HG02588 (cell line): ENCODE measurements around the gene PRKCE.
"Not testable (repeated sequence)": the region's sequence is repeated elsewhere in the genome, so short reads cannot be mapped to it uniquely, and the experiment has no call there.

Experiments used
- ATAC-seq: cut with Tn5 transposase; IDR thresholded peaks from one replicate; pipeline ENCODE4 v1.9.1; 2021; ENCODE audit warnings: mild to moderate bottlenecking, moderate library complexity; ENCODE audit not compliant: unreplicated experiment

Gene PRKCE

DNA sequence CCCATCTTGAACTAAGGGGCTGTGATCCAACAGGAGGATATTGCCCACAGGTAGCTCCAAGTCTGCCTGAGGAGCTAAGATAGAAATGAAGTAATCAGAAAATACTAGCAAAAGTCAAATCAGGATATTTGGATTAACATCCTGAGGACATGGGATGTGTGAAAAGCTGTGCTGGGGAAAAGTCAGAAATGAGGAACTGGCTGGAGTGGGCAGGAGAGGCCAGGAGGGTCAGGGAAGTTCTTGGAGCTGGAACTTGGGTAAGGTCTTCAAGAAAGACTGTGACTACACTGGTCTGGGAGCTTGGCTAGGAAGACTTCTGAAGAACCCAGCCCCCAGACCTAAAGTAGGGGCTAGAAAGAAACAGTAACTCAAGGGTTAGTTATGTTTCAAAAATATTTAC is 250.9 kb downstream of the PRKCE start:
- ATAC-seq, result no peak

DNA sequence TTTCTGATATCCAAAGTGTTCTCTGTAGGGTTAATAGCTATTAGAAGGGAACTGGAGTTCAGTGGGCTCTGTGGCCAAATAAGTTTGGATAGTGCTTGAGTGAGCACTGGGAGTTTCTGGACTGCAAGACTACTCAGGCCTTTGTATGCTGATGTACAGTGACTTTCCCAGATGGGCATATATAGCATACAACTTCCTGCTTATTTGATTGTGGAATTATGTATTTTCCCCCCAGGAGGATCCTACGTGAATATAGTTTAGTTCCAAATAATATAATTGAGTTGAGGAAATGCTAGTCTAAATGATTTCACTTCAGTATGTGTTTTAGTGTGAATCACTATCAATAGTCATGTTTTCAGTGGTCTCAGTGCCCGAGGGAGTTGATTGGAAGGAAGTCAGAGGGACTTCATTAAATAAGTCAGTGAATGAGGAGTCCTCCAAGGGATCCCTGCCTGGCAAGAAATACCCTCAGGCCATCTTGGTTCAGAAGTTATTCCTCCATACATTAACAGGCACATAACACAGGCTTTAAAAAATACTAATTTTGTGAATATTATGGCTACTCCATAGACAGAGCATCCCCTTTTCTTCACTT is 251.4 kb downstream of the PRKCE start:
- no peak for ATAC-seq

DNA sequence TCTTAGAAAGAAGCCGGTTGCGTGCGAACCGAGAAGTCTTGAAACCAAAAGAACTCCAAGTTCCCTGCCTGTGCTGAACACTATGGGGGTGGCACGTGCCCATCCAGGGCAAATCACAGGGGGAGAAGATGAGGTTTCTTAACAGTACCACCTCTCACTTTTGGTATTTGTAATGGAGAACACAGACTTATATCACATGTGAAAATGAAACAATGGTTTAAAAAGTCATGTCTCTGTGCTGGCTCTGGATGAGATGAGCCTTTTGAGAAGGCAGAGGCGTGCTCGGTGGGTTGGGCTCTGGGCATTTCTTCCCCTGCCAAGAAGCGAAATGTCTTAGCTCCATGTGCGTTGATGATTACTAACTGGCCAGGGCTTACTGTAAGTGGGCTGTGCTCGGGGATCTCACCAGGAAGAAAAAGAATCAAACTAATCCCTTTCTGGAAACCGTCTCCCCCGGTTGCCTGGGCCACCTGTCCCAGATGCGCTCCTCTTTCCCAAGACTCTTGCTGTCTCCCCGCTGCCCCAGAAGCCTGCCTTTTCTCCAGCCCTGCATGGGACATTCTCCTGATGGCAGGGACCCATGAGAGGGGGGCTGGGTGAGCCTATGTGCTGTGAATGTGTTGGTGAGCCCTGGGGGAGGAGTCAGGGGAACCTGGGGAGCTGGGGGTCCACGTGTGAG is 252.9 kb downstream of the PRKCE start:
- ATAC-seq, result peak; percentile 59

DNA sequence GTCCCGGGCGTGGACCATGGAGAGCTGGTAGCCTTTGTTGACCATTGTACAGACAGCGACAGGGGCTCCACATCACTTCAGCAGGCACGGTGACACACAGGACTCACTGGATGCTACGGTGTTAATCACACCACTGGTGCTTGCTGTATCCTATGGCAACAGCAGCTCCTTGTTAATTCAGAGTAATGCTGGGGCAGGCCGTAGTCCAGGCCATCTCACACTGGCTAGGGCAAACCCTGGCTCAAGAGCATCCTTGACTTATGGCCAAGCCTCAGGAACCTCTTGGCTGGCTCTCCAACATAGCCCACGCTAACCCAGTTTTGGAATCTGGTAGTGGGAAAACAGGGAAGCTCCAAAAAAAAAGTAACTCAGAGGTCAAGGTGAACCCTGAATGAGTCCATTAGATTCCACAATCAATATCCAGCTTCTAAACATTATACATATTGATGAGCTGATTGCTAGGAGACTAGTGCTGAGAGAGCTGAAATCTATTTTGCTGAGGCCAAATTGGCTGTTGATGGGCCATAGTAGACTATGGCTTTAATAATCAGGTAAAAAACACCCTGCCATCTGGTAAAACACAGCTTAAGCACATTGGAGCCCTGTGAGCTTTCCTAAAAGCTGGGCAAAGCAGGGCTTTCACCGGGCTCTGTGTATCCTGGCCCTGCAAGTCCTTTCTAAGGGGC is 253.6 kb downstream of the PRKCE start:
- ATAC-seq, result no peak

DNA sequence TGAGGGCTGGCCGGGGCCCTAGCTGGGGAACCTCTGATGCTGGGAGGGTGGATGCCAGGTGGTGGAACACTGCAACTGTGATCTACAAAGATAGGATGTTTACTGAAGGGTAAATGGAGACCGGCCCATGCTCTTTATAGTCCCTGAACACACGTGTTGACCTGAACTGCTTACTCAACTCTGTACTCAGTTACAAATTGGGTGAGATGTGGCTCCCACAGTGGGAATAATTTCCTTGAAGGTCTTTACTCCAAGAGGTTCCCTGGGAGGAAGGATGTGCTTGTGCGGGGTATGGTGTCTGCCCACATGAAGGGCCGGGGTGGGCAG is 254.1 kb downstream of the PRKCE start:
- no peak for ATAC-seq

DNA sequence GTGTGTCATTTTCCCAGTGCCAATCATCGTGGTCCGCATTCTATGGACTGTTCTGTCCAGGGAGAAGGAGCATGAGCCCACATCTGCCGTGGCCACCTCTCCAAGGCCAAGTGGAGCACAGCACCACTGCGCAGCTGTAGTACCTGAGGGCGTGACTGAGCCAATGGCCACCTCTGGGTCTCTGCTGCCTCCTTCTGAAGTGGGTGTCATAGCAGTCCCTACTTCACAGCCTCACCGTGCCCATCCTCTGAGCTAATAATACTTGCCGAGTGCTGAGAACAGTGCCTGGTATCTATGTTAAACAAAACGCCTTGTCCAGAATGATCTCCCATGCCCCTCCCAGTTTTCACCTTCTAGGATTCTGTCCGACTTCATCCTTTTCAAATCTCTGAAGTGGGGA is 256.1 kb downstream of the PRKCE start:
- no peak for ATAC-seq

DNA sequence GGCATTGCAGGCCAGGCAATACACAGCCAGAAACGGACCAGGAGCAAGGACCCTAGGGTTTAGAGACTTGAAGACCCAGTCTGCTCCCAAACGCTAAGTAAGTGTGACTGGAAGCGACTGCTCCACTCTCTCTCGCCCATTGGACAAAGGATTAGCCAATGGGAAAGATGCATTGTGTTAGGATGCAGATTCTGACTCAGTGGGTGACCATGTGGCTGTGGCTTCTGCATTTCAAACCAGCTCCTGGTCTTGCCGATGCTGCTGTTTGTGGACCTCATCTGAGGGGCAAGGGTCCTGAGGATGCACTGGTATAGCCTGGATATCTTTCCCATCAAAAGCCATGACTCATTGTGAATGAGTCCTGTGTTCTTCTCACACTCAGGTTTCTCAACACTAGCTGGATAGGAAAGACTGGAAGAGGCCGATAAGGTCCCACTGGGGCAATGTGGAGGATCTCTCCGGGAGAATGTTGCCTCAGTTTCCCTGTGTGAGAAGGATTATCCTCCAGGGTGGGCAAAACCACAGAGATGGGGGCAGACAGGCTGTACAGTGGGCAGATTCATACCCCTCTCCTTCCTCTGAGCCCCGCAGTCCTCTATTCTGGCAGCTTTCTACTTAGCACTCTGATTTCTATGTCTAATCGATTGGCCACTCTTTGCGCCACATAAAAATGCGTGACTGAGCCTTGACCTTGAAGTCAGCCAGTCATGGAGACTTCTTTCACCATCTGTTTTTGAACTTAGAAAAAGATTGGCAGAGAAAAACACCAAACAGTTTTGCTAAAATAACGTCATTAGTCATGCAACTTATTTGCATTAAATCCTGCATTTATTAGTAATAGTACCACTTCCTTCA is 257.1 kb downstream of the PRKCE start:
- ATAC-seq, result no peak

DNA sequence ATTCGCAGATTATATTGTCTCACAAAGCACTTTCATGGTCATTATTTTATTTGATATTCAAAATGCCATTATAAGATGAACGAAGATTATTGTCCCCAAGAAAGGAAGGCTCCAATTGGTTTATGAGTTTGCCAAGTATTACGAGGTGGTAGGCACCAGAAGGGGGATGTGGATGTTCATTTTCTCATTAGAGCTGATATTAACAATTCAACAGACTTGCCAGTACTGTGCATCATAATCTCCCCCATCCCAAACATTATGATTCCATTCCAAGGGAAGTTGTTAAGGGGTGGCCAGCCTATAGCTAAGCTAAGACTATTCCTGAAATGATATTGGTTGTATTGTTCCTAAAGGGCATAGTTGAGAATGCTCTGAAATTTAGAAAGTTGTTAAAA is 257.7 kb downstream of the PRKCE start:
- no peak for ATAC-seq

DNA sequence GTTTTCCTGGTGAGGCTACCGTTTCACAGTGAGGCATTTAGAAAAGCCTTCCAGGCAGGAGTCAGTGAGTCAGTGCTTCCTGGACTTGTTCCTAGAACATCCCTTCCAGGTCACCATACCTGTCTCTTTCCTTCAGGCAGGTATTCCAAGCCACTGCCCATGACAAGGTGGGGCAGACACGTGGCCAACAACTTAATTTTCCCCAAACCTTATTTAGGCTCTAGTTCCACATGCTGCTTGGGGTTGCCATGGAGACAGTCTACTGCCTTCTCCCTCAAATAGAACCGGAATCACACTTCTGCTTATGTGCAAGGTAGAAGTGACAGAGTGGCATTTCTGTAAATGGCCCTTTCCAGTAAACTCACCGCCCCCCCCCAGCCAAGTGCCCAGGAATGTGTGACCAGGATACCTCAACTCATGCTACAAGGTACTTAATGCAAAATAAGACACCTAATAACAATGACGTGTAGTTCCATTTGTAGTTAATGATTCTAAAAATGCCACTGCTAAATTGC is 258.3 kb downstream of the PRKCE start:
- peak; percentile 53 for ATAC-seq

DNA sequence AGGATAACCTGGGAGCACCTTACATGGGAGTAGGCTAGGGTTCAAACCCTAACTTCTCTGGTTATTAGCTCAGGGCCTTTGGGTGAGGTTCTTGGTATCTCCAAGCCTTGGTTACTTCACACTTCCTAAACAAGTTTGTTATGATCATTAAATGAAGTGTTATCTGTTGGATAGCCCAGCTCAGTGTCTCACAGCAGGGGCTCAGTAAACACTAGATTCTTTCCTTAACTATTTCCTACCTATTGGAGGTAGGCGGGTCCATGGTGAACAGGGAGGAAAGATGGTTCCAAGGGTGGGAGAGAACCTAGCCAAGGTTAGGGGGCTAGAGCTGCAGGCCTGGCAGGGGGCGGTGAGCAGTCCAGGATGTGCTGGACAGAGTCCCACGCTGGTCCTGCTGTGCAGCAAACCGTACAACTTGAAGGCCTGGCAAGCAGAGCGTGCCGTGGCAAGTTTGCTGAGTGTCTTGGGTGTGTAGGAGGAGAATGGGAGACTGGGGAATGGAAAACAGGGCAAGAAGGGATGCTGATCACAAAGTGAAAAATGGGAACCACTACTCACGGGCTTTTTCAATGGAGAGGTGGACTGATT is 259.1 kb downstream of the PRKCE start:
- ATAC-seq, result no peak

DNA sequence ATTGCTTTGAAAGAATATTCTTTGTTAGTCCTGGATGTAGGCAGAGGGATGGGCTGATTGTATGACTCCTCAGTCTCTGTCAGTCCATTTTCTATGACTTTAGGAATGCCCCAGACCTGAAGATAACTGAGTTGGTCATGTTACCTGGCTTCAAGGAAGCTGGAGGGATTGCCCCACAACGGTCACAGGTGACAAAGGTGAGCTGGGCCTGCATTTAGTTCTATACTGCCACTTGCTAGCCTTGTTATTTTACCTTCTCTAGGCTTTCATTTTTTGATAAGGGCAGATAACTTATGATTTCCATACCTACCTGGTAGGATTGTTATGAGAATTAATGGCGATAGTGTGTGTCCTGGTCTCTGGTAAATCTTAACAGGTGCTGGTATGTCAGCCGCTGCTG is 260.1 kb downstream of the PRKCE start:
- no peak for ATAC-seq

DNA sequence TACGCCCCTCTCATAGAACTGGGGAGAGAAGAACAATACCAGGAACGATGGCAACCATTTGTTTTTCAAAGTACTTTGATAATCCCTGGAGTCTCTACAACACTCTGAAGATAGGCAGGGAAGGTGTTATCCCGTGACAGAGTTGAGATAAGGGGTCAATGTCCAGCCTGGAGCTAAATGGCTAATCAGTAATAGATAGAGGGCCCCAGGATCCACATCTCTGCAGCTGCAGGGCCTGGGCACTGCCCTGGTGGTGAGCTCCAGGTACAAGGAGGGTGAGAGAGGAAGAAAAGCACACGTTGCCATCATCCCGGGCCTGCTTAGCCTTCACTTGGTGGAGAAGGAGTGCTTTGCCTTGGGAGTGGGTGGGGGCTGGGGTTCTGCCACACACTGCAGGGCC is 260.6 kb downstream of the PRKCE start:
- no peak for ATAC-seq

DNA sequence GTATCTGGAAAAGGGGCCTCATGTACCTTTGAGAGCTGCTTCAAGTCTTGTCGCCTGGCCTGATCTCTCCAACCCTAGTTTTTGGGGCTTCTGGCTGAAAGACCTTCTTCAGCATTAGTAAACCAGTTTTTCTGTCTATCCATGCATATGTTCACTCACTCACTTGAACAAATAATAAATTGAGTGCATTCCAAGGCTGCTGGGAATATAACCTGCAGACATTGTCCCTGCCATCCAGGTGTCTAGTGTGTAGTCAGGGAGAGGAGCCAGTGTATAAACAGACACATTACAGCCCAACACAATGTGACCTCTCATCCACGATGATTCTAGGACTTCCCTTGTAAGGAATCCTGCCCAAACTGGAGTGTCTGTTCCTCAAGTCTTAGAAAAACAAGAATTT is 262.1 kb downstream of the PRKCE start:
- ATAC-seq, result no peak

DNA sequence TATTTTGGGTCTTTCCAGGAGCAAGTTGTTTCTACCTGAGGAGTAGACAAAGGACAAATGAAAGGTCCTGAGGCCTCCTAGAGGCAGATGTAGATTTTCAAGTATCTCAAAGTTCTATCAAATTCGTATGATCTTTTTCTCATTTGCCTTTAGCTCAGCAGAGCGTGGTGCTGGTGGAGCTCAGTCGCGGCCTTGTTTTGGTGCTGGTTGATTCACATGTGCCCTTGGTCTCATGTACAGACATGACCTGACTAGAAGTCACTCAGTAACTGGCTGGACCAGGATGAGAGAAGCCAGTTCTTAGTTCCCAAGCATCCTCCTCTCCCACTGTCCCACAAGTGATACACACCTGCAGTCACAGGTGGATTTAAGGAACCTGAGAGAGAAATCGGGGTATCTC is 264.0 kb downstream of the PRKCE start:
- no peak for ATAC-seq

DNA sequence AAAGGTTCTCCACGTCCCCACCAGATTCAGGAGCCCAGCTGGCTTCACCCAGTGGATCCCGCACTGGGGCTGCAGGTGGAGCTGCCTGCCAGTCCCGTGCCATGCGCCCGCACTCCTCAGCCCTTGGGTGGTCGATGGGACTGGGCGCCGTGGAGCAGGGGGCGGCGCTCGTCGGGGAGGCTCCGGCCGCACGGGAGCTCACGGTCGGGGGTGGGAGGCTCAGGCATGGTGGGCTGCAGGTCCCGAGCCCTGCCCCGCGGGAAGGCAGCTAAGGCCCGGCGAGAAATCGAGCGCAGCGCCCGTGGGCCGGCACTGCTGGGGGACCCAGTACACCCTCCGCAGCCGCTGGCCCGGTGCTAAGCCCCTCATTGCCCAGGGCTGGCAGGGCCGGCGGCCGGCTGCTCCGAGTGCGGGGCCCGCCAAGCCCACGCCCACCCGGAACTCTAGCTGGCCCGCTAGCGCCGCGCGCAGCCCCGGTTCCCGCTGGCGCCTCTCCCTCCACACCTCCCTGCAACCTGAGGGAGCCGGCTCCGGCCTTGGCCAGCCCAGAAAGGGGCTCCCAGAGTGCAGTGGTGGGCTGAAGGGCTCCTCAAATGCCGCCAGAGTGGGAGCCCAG is 266.2 kb downstream of the PRKCE start:
- ATAC-seq, result not testable (repeated sequence)

DNA sequence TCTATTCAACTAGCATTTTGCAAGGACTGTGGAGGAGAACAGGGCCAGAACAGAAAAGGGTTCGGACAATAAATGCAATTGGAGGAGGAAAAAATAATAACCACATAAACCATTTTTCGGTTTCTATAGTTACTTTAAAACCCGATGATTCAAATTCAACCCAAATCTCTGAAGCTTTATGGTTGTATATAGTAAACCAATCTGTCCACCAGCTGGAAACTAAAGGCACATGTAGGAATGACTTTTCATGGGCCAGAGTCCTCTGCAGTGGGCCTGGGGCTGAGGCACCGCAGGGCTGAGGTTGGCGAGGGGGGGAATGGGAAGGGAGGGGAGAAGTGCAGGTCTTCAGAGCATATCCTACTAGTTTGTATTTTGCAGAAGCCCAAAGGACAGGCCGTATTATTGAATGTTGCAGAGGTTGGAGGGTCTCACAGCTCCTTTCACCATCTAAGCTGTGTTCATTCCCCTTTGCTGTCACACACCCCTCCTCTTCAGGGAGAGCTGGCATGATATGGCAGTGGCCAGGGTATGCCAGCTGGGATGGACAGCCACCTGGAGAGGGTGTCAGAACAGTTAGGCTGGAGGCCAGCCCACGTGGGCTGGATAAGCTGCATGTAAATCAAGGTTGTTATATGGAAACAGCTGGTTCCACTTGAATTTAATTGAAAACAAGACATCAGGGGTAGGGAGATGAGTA is 267.1 kb downstream of the PRKCE start:
- ATAC-seq, result no peak

DNA sequence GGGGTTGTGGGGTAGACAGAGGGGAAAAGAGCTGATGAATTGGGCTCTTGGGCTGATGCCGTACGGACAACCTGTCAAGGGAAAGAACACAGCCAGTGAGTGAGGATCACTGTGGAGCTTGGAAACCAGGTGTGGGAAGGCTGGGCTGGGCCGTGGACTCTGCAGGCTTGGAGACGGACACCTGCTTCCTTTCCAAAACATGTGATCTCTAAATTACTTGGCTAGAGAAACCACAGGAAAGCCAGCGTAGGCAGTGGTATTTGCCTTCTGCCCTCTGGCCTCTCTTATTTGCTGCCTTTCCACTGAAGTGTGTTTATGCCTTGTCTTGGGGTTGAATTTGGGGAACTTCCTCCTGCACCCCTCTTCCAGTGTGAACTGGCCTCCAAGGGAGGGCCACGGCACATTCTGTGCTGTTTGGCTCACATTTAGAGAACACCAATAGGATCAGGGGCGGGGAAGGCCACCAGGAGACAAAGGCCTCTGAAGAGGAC is 267.7 kb downstream of the PRKCE start:
- ATAC-seq, result no peak

DNA sequence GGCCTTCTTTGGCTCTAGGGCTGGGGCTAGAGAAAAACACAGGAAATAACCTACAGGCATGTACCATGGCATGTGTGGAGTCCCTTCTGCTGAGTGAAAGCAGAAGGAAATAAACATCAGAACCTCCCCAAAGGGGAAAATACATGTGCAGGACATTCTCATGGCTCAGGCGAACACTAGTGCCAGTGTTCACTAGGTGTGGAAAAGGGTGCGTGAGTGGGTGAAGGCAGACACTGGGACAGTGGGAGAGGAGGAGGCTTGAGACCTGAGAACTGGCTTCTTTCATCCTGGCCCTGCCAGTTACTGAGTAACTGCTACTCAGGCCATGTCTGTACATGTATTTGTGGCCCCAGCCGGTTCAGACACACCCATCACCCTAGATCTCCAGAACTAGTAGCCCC is 268.2 kb downstream of the PRKCE start:
- ATAC-seq, result no peak

DNA sequence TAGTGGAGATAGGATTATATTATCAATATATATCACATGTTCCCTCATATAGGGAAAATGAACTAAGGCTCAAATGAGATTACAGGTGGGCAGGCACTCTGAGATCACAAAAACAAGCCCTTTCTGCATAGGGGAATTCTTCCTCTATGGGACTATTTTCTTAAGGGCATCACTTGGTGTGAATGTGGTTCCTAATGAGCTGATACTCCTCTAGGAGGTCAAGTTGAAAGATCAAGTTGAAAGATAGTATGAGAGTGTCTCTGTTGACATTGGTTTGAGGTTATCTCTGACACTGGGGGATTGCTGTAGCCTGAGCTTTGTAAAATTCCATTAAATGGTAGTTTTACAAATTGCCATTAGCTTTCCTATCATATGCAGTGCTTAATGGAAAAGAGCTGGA is 270.4 kb downstream of the PRKCE start:
- ATAC-seq, result no peak

DNA sequence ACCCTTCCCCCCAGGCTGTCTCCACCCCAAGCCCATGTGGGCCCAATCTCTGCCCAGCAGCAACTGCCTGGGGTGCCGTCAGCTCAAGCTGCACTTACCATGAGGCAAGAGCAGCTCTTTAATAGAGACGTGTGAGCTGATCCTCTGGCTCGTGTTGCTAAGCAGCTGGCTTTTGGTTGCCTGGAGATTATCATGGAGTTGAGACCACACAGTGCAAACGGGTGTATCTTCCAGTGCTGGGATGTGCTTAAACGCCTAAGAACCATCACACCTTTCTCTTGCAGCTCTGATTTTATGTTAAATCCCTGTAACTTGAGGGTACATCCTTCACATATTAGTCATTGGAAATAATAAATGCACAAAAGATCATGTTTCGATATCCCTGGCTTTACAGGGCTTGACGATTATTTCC is 271.1 kb downstream of the PRKCE start:
- no peak for ATAC-seq
